ENCODE results near the gene GCK.
"Not testable (repeated sequence)": the region's sequence is repeated elsewhere in the genome, so short reads cannot be mapped to it uniquely, and the experiment has no call there.

- TF ChIP-seq, protein P1, sequence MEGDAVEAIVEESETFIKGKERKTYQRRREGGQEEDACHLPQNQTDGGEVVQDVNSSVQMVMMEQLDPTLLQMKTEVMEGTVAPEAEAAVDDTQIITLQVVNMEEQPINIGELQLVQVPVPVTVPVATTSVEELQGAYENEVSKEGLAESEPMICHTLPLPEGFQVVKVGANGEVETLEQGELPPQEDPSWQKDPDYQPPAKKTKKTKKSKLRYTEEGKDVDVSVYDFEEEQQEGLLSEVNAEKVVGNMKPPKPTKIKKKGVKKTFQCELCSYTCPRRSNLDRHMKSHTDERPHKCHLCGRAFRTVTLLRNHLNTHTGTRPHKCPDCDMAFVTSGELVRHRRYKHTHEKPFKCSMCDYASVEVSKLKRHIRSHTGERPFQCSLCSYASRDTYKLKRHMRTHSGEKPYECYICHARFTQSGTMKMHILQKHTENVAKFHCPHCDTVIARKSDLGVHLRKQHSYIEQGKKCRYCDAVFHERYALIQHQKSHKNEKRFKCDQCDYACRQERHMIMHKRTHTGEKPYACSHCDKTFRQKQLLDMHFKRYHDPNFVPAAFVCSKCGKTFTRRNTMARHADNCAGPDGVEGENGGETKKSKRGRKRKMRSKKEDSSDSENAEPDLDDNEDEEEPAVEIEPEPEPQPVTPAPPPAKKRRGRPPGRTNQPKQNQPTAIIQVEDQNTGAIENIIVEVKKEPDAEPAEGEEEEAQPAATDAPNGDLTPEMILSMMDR (IDR thresholded peaks at IDR 0.05) = not testable (repeated sequence)
- not testable (repeated sequence) for TF ChIP-seq ZFX (IDR thresholded peaks at IDR 0.05; ENCODE audit: borderline replicate concordance)
Observed at GRCh38 chr7:44174694-44174948, 14.6 kb downstream of the GCK start.

All from 22Rv1 (cell line).